ENCODE measurements around the gene NEAT1. TPM values are rescaled to one million over a fixed set of nuclear protein-coding genes. Genes with fewer than 3 reads are reported as not detected.

The NEAT1 gene
- total and polyA plus RNA-seq, 2 experiments from 2014 or later = 5.3 to 7.2 TPM

- TF ChIP-seq CTCF (conservative IDR thresholded peaks at IDR 0.05; ENCODE audit: low read depth in 2 of 2) (no peak), POLR2AphosphoS5 (IDR thresholded peaks at IDR 0.05; ENCODE audit: low read depth) (no peak), JUNB (IDR thresholded peaks at IDR 0.05; ENCODE audit: unreplicated experiment) (no peak), STAT1 (IDR thresholded peaks at IDR 0.05; ENCODE audit: unreplicated experiment) (no peak), EZH2phosphoT487 (IDR thresholded peaks at IDR 0.05; ENCODE audit: unreplicated experiment) (no peak)
Observed at GRCh38 chr11:65384301-65384889, 38.2 kb upstream of the NEAT1 start (continued).

GRCh38 chr11:65386307-65387140 lies 36.1 kb upstream of the NEAT1 start, which contains the start of gene FRMD8:
TSS of gene FRMD8 (plus strand) at chr11:65386637. CDS start at chr11:65387037, 400 bp downstream.
- Histone ChIP-seq H2AFZ (peak within 1 kb of the TSS; percentile 92), H3K27ac (ENCODE audit: low read depth) (no peak within 1 kb of the TSS), H3F3A (replicated peaks; ENCODE audit: low read depth) (0 out of 2 replicates have a peak, but pooled peaks cover 6% of the 10 kb centered on the region), H3K4me1 (ENCODE audit: insufficient read depth) (peaks cover 18% of the 10 kb centered on the region), H3K36me3 (ENCODE audit: insufficient read depth) (no peaks in the 10 kb centered on the region), H3K9me2 (ENCODE audit: insufficient read depth) (no peaks in the 10 kb centered on the region), H3K79me2 (replicated peaks; ENCODE audit: insufficient read depth) (no peaks in the 10 kb centered on the region), H3K27me3 (ENCODE audit: insufficient read depth) (no peaks in the 10 kb centered on the region), H4K20me1 (replicated peaks; ENCODE audit: insufficient read depth) (no peaks in the 10 kb centered on the region), H3K4me3 (peak within 1 kb of the TSS; percentile 84), H3K4me2 (peak within 1 kb of the TSS; percentile 97)
- DNase-seq (ENCODE audit: low spot score) (peak; percentile 84), ATAC-seq (peak; percentile 64)
- H3K4me3 Mint-ChIP-seq = peak within 1 kb of the TSS; percentile 78
- peaks cover 19% of the 10 kb centered on the region for H3K27me3 Mint-ChIP-seq (ENCODE audit: insufficient read depth, low read depth, poor library complexity)
- peaks cover 39% of the 10 kb centered on the region for H3K4me1 Mint-ChIP-seq
- H3K27ac Mint-ChIP-seq = no peak within 1 kb of the TSS
- no peak for TF ChIP-seq STAT1 (IDR thresholded peaks at IDR 0.05; ENCODE audit: unreplicated experiment)
- TF ChIP-seq POLR2AphosphoS5 (IDR thresholded peaks at IDR 0.05; ENCODE audit: low read depth) = peak; percentile 90
- H3K36me3 Mint-ChIP-seq (ENCODE audit: low read depth) = no peaks in the 10 kb centered on the region
- no peaks in the 10 kb centered on the region for H3K9me3 Mint-ChIP-seq

GRCh38 chr11:65388731-65389130 lies 33.9 kb upstream of the NEAT1 start:
- DNase-seq (ENCODE audit: low spot score) (no peak), ATAC-seq (no peak)
- no peaks in the 10 kb centered on the region for H4K20me1 ChIP-seq (replicated peaks; ENCODE audit: insufficient read depth)
- Mint-ChIP-seq H3K4me3 (no peak overlapping the region), H3K9me3 (no peaks in the 10 kb centered on the region), H3K4me1 (peaks cover 22% of the 10 kb centered on the region), H3K27ac (no peak overlapping the region), H3K27me3 (ENCODE audit: insufficient read depth, low read depth, poor library complexity) (peaks cover 7% of the 10 kb centered on the region), H3K36me3 (ENCODE audit: low read depth) (no peaks in the 10 kb centered on the region; the same call in 2 of the 3 replicates)
- H3K27me3 ChIP-seq (ENCODE audit: insufficient read depth) = no peaks in the 10 kb centered on the region
- no peaks in the 10 kb centered on the region for H3K79me2 ChIP-seq (replicated peaks; ENCODE audit: insufficient read depth)
- H3K27ac ChIP-seq (ENCODE audit: low read depth) = no peak overlapping the region
- no peaks in the 10 kb centered on the region for H3K9me2 ChIP-seq (ENCODE audit: insufficient read depth)
- H3K4me2 ChIP-seq = no peak overlapping the region
- H2AFZ ChIP-seq = no peak overlapping the region
- no peak overlapping the region for H3K4me3 ChIP-seq
- no peaks in the 10 kb centered on the region for H3K36me3 ChIP-seq (ENCODE audit: insufficient read depth)
- peaks cover 10% of the 10 kb centered on the region; the same call in 1 of the 2 replicates for H3K4me1 ChIP-seq (ENCODE audit: insufficient read depth)
- H3F3A ChIP-seq (replicated peaks; ENCODE audit: low read depth) = 0 out of 2 replicates have a peak, but pooled peaks cover 6% of the 10 kb centered on the region
- TF ChIP-seq EZH2 (IDR thresholded peaks at IDR 0.05; ENCODE audit: low read depth, unreplicated experiment) = no peak
- no peak for TF ChIP-seq STAT1 (IDR thresholded peaks at IDR 0.05; ENCODE audit: unreplicated experiment)
- no peak for TF ChIP-seq ZNF114 (CRISPR knock-in tag; IDR thresholded peaks at IDR 0.05)
- TF ChIP-seq ETS1 (IDR thresholded peaks at IDR 0.05) = no peak
- no peak for TF ChIP-seq JUNB (IDR thresholded peaks at IDR 0.05; ENCODE audit: unreplicated experiment)
- TF ChIP-seq EZH2phosphoT487 (IDR thresholded peaks at IDR 0.05; ENCODE audit: unreplicated experiment) = no peak
- TF ChIP-seq NANOG (IDR thresholded peaks at IDR 0.05; ENCODE audit: borderline replicate concordance) = no peak

Data from GM23338 (cell line).